ENCODE data around the gene PLD4. TPM values are rescaled to one million over a fixed set of nuclear protein-coding genes. Genes with fewer than 3 reads are reported as not detected.

Gene PLD4
- total and polyA plus RNA-seq, 2 experiments from 2014 or later = not detected

GRCh38 chr14:104892531-104893434 lies 31.9 kb upstream of the PLD4 start:
- Mint-ChIP-seq H3K36me3 (ENCODE audit: low read depth) (no peaks in the 10 kb centered on the region), H3K9me3 (no peaks in the 10 kb centered on the region), H3K27ac (no peak overlapping the region), H3K27me3 (ENCODE audit: insufficient read depth, low read depth, poor library complexity) (peaks cover 10% of the 10 kb centered on the region), H3K4me1 (peaks cover 7% of the 10 kb centered on the region; the same call in 2 of the 3 replicates), H3K4me3 (no peak overlapping the region)
- Histone ChIP-seq H3K4me2 (no peak overlapping the region), H3K4me1 (ENCODE audit: insufficient read depth) (no peaks in the 10 kb centered on the region), H3K9me2 (ENCODE audit: insufficient read depth) (no peaks in the 10 kb centered on the region), H3K79me2 (replicated peaks; ENCODE audit: insufficient read depth) (no peaks in the 10 kb centered on the region), H4K20me1 (replicated peaks; ENCODE audit: insufficient read depth) (no peaks in the 10 kb centered on the region), H3K27me3 (ENCODE audit: insufficient read depth) (no peaks in the 10 kb centered on the region), H3K4me3 (no peak overlapping the region), H3F3A (replicated peaks; ENCODE audit: low read depth) (no peaks in the 10 kb centered on the region), H3K27ac (ENCODE audit: low read depth) (no peak overlapping the region), H3K36me3 (ENCODE audit: insufficient read depth) (no peaks in the 10 kb centered on the region), H2AFZ (no peak overlapping the region)
- peak; percentile 19 for ATAC-seq
- no peak for DNase-seq (ENCODE audit: low spot score)
- TF ChIP-seq ZNF462 (CRISPR knock-in tag; IDR thresholded peaks at IDR 0.05) (no peak), REST (IDR thresholded peaks at IDR 0.05; ENCODE audit: unreplicated experiment) (no peak), JUNB (IDR thresholded peaks at IDR 0.05; ENCODE audit: unreplicated experiment) (no peak), NANOG (IDR thresholded peaks at IDR 0.05; ENCODE audit: borderline replicate concordance) (no peak), ZNF114 (CRISPR knock-in tag; IDR thresholded peaks at IDR 0.05) (no peak), CTCF (conservative IDR thresholded peaks at IDR 0.05; ENCODE audit: low read depth in 2 of 2) (0 out of 4 replicates have a peak, but pooled peaks of 1 of the 2 experiments have one; percentile 9)
